HepG2 (cell line): ENCODE data around the gene CYTH1.

Experiments used
- ARID2 ChIP-seq: sonication (generic); formaldehyde crosslinking; IDR thresholded peaks from 2 replicates; pipeline ENCODE4 v1.8.1; 2022; ENCODE audit warnings: mild to moderate bottlenecking, missing genetic modification reagents, borderline replicate concordance
- CTCF ChIP-seq: sonication (generic); formaldehyde crosslinking; IDR thresholded peaks from 2 replicates; pipeline ENCODE4 v1.5.0; 2020; ENCODE audit warnings: mild to moderate bottlenecking, missing genetic modification reagents, moderate library complexity
- KDM2A ChIP-seq: sonication (generic); formaldehyde crosslinking; IDR thresholded peaks from 2 replicates; pipeline ENCODE4 v1.4.0; 2020; ENCODE audit warnings: low read depth, missing genetic modification reagents, borderline replicate concordance
- KLF16 ChIP-seq, 2 experiments: sonication (generic) in 1 of 2; formaldehyde crosslinking in 1 of 2; IDR thresholded peaks; 2 replicates each; pipeline versions ENCODE4 v1.6.1 to v1.8.0; 2016 to 2023; ENCODE audit warnings: missing genetic modification reagents in 2 of 2, missing compliant biosample characterization in 1 of 2
- YY1 ChIP-seq: IDR thresholded peaks from 2 replicates; pipeline ENCODE4 v1.6.1; 2011; ENCODE audit warnings: low read length, low read depth, moderate library complexity, mild to moderate bottlenecking; ENCODE audit not compliant: insufficient read depth, insufficient replicate concordance
- ZNF275 ChIP-seq: sonication (generic); formaldehyde crosslinking; IDR thresholded peaks from 2 replicates; pipeline ENCODE4 v1.8.0; 2022; ENCODE audit warnings: missing genetic modification reagents, mild to moderate bottlenecking, inconsistent platforms, borderline replicate concordance
- ZNF34 ChIP-seq: sonication (generic); formaldehyde crosslinking; IDR thresholded peaks from 2 replicates; pipeline ENCODE4 v1.4.0; 2020; ENCODE audit warnings: mild to moderate bottlenecking, missing genetic modification reagents, borderline replicate concordance

- TF ChIP-seq ARID2 = no peak
- no peak for TF ChIP-seq ZNF34 (CRISPR knock-in tag)
- TF ChIP-seq CTCF (CRISPR knock-in tag) = no peak
- no peak for TF ChIP-seq ZNF275 (CRISPR knock-in tag)
- no peak for TF ChIP-seq KLF16 (CRISPR knock-in tag; IDR thresholded peaks at IDR 0.05)
- no peak for TF ChIP-seq YY1
- TF ChIP-seq KDM2A (CRISPR knock-in tag) = no peak
These were observed 49.7 kb downstream of the CYTH1 start for GRCh38 chr17:78732354-78732753.
